Fibroblast of skin of left quadriceps (primary cell): Measurements from ENCODE around the gene RNU6-9.
A peak's percentile ranks its signal among the peaks of the same experiment; 100 is the strongest.
"Not testable (repeated sequence)": the region's sequence is repeated elsewhere in the genome, so short reads cannot be mapped to it uniquely, and the experiment has no call there.

ENCODE experiments used
- DNase-seq, 2 experiments: peaks; one replicate each; pipeline ENCODE4 v3.0.0-alpha.2; 2013; ENCODE audit warnings: low read depth in 2 of 2

Gene RNU6-9

DNA sequence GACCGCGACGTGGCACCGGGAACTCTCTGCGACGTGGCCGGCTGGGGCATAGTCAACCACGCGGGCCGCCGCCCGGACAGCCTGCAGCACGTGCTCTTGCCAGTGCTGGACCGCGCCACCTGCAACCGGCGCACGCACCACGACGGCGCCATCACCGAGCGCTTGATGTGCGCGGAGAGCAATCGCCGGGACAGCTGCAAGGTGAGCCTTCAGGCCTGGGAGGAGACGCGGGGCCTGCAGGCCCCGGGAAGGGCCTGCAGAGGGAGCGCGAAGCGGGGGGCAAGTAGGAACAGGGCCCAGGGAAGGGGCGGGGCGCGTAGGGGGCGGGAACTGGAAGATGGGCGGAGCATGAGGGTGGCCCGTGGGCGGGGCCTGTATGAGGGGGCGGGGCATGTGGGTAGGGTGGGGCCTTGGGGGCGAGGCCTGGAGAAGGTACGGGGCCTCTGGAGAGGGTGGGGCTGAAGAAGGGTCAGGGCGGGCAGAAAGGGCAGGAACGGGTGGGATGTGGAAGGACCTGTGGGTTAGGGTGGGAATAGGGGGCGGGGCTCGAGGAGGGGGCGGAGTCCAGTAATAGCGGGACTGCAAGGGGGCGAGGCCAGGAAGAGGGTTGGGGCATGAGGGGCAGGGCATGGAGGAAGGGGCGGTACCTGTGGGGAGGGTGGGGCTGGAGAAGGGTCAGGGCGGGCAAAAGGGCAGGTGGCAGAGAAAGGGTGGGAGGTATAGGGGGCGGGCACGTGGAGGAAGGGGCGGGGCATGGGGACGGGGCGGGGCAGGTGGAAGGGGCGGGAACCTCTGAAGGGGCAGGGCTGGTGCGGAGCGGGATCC, 31.3 kb upstream of the RNU6-9 start:
- DNase-seq, result no peak

DNA sequence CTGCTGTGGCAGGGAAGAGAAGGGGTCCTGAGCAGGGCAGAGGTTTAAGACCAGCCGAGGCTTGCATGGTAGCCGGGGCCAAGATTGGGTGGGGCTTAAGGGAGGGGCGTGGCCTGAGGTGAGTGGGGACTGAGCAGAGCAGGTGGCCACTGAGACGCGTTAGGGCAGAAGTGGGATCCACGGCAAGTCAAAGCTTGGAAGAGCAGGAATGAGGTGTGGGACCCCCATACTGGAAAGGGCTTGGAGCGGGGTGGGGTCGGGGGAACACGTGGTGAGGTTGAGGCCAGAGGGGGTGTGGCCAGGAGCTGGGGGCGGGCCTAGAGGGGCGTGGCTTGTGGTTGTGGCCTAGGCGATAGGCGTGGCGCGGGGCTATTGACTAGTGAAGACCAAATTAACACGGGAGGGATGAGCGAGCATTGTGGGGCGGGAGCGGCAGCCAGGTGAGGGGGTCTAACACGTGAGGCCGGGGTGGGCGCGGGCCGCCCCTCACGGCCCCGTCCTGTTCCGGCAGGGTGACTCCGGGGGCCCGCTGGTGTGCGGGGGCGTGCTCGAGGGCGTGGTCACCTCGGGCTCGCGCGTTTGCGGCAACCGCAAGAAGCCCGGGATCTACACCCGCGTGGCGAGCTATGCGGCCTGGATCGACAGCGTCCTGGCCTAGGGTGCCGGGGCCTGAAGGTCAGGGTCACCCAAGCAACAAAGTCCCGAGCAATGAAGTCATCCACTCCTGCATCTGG, 30.5 kb upstream of the RNU6-9 start:
- no peak for DNase-seq

DNA sequence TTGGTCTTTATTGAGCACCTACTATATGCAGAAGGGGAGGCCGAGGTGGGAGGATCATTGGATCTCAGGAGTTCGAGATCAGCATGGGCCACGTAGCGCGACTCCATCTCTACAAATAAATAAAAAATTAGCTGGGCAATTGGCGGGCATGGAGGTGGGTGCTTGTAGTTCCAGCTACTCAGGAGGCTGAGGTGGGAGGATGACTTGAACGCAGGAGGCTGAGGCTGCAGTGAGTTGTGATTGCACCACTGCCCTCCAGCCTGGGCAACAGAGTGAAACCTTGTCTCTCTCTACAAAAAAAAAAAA, 30.0 kb upstream of the RNU6-9 start:
- DNase-seq, result no peak

DNA sequence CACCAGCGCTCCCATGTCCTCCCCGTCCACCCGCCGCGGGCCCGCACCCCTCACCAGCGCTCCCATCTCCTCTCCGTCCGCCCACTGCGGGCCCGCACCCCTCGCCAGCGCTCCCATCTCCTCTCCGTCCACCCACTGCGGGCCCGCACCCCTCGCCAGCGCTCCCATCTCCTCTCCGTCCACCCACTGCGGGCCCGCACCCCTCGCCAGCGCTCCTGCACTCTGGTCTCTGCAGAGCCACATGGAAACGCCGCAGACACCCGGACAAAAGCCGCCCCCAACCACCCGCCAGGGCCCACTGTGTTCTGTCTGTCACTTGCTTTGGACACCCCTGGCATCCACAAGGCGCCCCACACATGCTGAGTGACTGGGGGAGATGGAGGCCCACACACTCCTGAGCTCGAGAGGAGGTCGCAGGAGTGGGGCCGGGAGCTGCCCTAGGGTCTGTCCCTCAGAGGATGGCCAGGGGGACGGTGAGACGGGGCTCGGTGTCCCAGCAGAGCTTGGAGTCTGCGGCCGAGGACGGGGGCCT, 26.4 kb upstream of the RNU6-9 start:
- no peak for DNase-seq

DNA sequence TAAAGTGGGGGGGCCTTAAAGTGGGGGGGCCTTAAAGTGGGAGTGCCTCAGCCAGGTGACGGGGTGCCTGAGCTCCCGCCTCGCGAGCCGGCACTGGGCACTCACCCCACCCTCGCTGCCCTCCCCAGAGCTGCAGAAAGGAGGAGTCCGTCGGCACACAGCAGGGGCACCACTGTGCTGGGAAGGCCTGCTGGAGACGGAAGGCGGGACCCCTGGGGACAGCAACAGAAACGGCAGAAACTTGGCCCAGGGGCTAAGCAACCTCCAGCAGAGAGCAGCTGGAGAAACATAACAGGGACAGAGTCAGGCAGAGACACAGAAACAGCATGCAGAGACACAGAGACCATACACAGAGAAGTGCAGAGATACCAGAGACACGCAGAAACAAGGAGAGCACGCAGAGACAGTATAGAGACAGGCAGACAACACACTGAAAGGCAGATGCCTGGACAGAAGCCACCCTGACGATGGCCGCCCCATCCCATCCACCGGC, 25.9 kb upstream of the RNU6-9 start:
- DNase-seq, result no peak

DNA sequence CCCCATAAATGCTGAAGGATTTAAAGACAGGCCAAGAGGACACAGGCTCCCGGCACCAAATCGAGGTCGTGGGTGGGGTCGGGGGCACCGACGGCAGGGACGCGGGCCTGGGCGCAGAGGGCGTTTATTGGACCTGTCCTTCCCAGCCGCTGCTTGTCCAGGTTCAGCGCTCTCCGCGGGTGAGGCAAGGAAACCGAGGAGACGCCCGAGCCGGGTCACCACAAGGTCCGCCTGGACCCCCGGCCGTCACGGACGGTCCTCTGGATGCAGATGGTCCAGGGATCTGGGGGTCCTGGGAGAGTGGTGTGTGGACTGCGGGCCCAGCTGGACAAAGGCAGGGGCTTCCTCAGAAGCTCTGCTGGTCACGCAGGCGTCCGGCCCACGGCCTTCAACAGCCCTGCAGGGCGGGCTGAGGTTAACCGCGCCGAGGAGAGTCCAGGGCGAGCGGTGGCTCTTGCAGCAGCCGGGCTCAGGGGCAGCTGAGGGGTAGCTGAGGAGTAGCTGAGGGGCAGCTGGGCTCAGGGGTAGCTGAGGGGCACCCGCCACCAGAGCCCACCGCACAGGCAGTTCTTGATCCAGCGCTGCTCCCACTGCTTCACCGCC, 25.3 kb upstream of the RNU6-9 start:
- no peak for DNase-seq

DNA sequence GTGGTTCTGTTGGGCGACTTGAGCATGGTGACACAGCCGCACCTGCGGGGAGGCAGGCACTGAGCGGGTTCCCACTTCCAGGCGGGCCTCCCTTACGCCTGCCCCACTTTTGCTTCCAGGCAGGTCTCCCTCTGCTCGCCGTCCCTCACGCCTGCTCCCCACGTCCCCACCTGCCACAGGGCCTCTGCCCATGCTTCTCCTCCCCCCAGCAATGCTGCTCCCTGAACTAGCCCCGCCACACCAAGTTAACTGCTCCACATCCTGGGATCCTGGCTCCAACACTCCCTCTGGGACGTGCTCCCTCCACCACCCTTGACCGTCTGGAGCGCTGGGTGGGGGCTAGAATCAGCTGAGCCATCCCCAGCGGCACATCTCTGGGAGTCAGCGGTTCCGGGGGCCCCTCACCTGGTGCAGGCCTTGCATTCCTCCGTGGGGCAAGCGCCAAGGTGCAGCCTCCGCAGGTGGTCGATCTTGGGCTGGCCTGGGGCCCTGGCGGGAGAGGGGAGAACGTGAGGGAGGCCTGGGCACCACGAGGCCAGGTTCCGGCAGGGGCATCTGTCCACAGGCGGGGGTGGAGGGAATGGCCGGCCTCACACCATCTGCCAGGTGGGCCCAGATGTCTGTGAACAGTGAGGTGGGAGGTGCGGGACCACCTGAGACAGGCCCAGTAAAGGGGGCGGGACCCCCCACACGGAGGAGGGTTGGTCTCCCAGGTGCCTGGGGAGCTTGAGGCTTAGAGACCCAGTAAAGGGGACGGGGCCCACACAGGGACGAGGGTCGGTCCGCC, 24.6 kb upstream of the RNU6-9 start:
- no peak for DNase-seq

DNA sequence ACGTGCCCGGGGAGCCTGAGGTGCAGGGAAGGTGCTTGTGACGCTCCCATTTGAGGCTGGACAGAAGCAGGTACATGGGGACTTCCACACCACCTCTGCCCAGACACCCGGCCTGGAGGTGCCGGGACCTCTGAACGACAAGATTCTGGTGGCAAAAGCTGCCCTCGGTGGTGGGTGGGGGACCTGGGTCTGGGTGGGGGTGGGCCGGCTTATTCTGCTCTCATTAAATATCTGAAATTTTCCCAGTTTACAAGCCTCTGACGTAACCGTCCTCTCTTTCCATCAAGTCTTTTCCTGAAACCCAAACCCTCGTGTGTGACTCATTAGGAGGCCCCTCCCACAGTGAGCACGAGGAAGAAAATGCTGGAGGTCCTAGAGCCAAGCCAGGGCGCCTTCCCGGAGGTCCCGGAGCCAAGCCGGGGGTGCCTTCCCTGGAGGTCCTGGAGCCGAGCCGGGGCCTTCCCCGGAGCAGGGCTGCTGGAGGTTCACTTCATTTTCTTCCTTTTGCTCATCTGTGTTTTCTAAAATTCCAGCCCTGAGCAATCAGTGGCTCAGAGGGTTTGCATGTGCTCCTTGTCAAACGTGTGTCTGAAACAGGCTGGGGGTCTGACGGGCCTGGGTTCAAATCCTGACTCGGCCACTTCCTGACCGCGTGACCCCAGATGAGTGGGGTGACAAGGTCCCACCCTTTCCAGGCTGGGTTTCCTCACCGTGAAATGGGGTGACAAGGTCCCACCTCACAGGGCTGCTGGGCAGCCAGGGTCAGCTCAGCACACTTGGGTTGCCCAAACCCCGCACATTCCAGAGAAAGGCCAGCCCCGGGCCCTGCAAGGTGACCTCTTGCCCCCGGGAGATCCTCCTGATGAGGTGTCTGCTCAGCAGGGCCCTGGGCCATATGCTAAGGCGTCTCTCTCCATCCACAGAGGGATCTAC, 23.8 kb upstream of the RNU6-9 start:
- DNase-seq, result peak; percentile 87 to 90

DNA sequence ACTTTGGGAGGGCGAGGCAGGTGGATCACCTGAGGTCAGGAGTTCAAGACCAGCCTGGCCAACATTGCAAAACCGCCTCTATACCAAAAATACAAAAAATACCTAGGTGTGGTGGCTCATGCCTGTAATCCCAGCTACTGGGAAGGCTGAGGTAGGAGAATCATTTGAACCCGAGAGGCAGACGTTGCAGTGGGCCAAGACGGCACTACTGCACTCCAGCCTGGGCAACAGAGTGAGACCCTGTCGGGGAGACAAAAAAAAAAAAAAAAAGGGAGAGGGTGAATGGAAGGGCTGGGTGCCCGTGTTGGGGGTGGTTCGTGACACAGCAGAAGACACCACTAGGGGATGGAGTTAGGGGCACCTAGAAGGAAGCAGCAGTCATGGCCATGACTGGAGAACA, 23.0 kb upstream of the RNU6-9 start:
- DNase-seq, result no peak

DNA sequence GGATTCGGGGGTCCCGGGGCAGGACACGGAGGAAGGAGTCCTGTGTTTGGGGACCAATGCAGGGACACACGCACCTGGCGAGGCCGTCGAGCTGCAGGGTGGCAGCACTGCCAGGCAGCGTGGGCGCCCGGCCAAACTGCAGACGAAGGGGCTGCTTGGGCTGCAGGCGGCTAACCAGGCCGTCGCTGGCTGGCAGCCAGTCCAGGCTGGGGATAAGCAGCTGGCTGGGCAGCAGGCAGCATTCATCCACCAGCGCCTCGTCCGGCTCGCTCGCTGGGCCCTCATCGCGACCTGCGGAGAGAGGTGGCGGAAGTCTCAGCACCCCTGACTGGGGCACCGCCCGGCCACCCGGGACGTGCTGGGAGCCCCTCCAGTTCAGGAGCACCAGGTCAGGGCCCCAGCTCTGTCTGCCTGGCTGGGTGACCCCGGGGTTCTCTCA, 22.3 kb upstream of the RNU6-9 start:
- DNase-seq, result no peak

DNA sequence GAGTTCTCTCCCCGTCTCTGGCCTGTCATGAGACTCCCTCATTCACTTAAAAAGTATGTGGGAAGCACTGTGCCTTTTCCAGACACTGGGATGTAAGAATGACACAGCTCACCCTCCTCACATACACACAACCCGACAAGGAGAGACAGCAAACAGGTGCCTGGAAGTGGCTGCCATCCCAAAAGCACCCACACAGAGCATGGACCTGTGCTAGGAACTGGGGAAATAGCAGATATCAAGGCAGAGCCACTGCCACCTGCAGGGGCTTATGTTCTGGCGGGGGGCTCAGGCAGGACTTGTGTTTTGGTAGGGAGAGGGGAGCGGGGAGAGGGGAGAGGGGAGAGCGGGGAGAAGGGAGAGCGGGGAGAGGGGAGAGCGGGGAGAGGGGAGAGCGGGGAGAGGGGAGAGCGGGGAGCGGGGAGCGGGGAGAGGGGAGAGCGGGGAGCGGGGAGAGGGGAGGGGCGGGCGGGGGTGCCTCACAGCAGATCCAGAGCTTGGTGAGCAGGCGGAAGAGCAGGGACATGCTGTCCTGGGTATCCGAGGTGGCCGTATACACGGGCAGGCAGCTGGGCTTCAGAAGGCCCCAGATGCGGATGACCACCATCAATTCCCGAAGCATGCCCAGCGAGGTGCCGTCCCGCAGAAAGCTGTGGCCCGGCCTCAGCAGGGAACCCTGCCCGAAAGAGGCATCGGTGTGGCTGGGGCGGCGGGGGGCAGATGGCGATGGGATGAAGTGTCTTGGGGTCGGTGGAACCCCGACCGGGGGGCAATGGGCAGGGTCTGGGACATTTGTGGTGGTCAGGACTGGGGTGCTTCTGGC, 21.6 kb upstream of the RNU6-9 start:
- no peak for DNase-seq

DNA sequence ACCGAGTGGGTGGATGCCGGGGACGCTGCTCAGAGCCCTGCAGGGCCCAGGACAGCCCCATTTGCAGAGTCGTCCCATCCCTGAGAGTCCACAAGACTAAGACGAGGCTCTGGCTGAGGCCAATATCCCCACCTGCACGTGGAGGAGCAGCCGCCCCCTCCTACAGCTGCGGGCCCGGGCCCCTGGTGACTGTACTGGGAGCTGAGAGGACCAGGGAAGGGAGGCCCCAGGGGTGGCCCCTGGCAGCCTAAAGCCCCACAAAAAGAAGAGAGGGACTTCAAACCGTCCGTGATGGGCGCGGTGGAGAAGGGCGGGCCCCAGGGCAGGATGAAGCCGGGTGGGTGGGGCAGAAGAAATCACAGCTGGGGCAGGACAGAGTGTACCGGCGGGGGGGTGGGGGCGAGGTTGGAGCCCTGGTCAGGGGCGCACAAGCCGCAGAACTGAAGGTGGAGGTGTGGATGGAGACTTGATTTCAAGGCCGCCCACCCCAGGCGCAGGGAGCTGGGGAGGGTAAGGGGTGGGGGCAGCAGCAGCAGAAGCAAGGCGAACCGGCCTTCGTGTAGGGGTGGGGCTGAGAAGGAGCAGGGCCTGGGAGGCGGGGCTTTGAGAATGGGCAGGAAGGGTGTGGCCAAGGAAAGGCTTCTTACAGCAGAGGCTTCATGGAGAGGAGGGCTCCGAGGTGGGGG, 20.9 kb upstream of the RNU6-9 start:
- DNase-seq, result no peak

DNA sequence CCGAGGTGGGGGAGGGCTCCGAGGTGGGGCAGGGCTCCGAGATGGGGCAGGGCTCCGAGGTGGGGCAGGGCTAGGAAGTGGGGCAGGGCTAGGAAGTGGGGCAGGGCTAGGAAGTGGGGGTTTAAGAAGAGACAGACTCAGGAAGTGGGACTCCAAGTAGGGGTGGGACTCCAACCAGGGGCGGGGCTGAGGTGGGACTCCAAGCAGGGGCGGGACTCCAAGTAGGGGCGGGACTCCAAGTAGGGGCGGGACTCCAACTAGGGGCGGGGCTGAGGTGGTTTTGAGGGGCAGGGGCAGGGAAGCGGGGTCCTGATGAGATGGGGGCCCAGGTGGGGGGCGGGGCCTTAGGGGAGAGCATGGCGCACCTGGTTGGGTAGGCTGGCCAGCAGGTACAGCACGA, 20.2 kb upstream of the RNU6-9 start:
- no peak for DNase-seq

DNA sequence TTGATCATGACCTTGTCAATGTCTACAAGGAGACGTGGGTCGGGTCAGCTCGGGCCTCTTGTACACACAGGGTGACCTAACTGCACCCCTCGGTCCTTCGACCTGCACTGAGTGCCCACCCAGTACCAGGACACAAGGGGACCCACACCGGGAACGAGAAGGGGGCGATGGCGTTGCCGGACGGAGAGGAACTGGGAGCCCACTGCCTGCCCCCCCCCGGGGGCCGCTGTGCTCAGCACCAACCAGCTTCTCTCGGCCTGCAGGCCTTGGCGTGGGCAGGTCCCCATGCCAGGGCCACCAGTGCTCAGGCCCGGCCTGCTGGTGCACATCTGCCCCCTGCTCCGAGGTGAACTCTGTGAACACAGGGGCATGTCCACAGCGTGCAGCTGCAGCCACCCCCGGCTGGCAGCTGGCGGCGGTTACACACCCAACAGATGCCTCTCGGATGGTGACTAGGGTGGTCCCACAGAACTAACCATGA, 19.7 kb upstream of the RNU6-9 start:
- no peak for DNase-seq

DNA sequence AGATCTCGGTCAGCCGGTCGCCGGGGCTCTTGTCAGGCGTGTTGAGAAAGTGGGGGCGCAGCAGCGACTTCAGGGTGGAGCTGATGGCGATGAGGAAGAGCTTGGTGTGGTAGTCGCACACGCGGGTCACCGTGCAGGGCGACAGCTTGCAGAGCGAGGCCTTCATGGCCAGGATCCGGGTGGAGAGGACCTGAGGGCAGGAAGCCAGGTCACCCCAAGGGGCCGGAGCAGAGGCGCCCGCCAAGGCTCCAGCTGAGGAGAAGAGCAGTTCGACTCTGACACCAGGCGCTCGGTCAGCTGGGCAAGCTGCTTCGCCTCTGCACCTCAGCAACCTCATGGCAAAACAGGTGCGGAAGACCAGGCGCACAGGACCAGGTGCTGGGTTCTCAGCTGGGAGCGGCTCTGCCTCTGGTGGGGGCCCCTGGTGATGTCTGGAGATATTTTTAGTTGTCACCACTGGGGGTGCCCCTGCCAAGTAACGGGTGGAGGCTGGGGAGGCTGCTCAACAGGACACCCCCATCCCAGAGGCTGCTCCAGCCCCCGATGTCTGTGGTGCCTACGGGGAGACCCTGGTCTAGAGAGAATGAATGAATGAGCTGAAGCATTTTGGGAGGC, 17.9 kb upstream of the RNU6-9 start:
- DNase-seq, result no peak

DNA sequence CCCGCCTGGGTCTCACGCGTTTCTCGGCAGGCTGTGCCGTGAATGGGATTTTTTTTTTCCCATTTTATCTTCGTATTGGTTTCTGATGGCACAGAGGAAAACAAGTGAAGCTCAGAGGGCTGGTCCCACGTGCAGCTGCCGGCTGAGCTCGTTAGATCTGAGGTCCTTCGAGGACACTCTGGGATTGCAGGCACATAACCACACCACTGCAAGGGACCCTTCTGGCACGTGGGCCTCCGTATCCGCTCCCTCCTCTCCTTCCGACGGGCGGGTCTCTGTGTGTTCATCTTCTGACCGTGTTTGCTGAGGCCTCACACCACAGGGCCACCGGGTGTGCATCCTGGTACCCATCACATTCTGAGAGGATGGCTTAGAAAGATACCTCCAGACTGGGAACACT, 17.2 kb upstream of the RNU6-9 start:
- DNase-seq, result no peak

DNA sequence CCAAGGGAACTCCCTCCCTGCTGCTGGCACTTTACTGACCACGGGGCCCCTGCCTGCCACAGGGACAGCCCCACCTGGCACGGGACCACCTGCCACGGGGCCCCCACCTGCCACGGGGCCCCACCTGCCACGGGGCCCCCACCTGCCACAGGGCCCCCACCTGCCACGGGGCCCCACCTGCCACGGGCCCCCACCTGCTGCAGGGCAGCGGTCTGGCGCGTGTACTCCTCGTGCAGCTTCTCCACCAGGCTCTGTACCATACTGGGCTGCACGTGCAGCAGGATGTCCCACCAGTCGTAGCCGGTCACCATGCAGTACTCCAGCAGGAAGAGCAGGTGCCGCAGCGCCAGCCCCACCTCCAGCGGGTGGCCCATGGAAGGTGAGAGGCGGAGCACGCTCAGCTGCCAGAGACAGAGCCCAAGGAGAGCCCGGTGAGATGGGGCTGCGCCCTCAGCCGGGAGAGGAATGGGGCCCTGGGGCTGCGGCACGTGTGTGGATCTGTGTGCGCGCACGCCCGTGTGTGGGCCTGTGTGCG, 16.4 kb upstream of the RNU6-9 start:
- DNase-seq, result no peak

DNA sequence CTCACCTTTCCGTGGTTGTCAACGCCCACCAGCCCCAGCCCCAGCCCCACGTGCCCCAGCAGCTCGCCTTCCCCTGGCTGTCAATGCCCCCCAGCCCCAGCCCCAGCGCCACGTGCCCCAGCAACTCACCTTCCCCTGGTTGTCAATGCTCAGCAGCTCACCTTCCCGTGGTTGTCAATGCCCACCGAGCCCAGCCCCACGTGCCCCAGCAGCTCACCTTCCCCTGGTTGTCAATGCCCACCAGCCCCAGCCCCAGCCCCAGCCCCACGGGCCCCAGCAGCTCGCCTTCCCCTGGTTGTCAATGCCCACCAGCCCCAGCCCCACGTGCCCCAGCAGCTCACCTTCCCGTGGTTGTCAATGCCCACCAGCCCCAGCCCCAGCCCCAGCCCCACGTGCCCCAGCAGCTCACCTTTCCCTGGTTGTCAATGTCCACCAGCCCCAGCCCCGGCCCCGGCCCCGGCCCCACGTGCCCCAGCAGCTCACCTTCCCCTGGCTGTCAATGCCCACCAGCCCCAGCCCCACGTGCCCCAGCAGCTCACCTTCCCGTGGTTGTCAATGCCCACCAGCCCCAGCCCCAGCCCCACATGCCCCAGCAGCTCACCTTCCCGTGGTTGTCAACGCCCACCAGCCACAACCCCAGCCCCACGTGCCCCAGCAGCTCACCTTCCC, 15.2 kb upstream of the RNU6-9 start:
- not testable (repeated sequence) for DNase-seq
